ENCODE results near the gene SLC22A7. TPM values are rescaled to one million over a fixed set of nuclear protein-coding genes. Genes with fewer than 3 reads are reported as not detected.
"Not testable (repeated sequence)": the region's sequence is repeated elsewhere in the genome, so short reads cannot be mapped to it uniquely, and the experiment has no call there.

Gene SLC22A7
- total RNA-seq, 1 donor from 2014 or later, result not detected

DNA sequence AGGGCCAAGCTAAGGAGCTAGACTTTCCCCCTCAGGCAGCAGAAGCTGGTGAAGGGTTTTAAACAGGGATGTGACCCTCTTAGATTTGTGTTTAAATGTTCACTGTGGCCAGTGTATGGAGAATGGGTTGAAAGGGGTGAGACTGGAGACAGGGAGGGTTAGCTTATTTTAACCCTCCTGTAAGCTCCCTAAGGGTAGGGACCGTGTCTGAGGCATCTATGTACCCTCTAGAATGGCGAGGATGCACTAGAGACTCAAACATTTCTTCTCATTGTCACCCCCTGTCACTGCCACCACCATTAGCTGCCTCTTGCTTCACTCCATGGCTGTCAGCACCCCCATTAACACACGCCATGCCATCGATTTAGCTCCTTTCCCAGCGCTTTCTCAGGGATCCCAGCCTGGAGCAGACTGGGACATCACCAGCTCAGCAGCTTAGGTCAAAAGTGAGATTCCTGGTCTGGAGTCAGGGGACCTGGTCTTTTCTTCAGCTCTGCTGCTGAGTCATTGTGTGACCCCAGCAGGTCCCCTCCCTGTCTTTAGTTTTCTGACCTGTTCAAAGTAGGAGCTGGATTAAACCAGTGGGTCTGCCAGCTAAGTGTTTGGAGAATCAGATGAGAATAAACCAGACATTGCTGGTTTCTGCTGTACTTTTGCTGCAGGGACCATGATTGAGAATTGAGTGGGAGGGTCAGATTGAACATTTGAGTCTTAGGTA is 1.1 kb upstream of the SLC22A7 start:
- no peak for ATAC-seq
- DNase-seq (ENCODE audit: low spot score), result no peak
- intact Hi-C loops (cut with DNase I), result no loop called here

DNA sequence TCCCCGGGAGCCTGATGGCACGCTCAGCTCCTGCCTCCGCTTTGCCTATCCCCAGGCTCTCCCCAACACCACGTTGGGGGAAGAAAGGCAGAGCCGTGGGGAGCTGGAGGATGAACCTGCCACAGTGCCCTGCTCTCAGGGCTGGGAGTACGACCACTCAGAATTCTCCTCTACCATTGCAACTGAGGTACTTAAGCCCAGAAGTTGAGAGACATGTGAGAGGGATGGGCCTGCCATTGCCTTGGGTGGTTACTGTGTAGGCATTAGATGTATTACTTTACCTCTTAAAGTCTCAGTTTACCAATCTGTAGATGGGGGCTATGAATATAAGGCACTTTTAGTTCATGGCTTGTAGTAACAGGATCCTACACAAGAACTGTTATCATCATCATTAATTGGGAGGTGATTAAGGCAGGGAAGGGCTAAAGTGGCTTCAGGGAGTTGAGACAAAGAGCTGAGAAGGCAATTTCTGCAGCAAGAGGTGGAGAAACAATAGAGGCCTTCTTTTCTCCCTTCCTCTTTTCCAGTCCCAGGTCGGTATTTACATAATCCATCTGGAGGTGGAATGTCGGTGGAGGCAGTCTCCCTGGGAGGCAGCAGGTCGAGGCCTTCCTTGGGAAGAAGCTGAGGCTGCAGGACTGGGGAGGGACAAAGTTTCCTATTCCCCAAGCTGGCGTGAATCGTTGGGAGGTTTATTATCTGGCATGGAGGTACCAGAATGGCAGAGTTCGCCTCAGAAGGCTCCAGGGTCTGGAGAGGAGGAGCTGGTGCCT is 691 bp downstream of the SLC22A7 start:
- DNase-seq (ENCODE audit: low spot score) (no peak), ATAC-seq (no peak)
- intact Hi-C loops (cut with DNase I), result no loop called here

DNA sequence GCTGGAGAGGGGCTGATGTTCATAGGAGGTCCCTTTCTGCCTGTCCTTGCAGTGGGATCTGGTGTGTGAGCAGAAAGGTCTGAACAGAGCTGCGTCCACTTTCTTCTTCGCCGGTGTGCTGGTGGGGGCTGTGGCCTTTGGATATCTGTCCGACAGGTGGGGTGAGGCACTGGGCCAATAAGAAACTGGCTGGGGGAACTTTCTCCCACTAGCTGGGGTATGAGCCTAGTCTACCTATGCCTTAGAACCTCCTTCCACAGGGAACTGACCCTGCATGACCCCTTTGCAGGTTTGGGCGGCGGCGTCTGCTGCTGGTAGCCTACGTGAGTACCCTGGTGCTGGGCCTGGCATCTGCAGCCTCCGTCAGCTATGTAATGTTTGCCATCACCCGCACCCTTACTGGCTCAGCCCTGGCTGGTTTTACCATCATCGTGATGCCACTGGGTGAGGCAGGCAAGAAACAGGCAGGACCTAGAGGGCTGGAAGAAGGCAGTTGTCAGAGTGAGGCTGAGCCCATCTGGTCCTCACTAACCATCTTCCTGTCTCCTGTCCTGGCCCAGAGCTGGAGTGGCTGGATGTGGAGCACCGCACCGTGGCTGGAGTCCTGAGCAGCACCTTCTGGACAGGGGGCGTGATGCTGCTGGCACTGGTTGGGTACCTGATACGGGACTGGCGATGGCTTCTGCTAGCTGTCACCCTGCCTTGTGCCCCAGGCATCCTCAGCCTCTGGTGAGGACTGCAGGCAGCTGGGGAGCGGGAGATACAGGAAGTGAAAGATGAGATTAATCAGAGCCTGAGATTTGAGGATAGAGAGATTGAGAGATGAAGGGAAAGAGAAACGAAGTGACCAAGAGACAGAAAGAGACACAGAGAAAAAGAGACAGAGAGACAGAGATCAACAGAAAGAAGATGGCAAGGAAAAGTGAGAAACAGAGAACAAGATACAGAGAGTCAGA is 1.6 kb downstream of the SLC22A7 start:
- intact Hi-C loops (cut with DNase I), result no loop called here
- DNase-seq (ENCODE audit: low spot score) (no peak), ATAC-seq (no peak)

GRCh38 chr6:43301081-43301870 is 3.2 kb downstream of the SLC22A7 start:
- ATAC-seq (no peak), DNase-seq (ENCODE audit: low spot score) (no peak)
- intact Hi-C loops (cut with DNase I), result no loop called here

DNA sequence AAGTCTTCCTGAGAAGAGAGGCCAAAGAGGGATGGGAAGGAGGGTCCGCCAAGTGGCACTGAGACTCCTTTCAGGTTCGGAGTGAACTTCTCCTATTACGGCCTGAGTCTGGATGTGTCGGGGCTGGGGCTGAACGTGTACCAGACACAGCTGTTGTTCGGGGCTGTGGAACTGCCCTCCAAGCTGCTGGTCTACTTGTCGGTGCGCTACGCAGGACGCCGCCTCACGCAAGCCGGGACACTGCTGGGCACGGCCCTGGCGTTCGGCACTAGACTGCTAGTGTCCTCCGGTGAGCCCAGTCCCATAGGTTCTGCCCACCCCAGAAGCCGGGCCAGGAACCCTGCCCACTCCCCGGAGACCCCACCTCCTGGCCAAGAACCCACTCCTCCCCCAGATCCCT is 4.1 kb downstream of the SLC22A7 start:
- ATAC-seq (no peak), DNase-seq (ENCODE audit: low spot score) (no peak)
- intact Hi-C loops (cut with DNase I), result no loop called here

DNA sequence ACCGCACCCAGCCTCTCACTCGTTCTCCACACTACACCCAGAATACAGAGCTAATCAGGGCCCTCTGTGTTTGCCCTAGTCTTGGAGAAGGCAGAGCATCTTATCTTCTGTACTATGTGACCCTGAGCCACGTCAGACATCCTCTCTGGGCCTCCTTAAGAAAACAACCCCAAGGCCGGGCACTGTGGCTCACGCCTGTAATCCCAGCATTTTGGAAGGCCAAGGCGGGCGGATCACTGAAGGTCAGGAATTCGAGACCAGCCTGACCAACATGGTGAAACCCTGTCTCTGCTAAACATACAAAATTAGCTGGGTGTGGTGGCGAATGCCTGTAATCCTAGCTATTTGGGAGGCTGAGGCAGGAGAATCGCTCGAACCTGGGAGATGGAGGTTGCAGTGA is 4.9 kb downstream of the SLC22A7 start:
- ATAC-seq; DNase-seq (ENCODE audit: low spot score); intact Hi-C loops (cut with DNase I): not testable (repeated sequence)

- no peak for ATAC-seq
- no peak for DNase-seq (ENCODE audit: low spot score)
Measured at GRCh38 chr6:43303751-43304331, 5.8 kb downstream of the SLC22A7 start.

DNA sequence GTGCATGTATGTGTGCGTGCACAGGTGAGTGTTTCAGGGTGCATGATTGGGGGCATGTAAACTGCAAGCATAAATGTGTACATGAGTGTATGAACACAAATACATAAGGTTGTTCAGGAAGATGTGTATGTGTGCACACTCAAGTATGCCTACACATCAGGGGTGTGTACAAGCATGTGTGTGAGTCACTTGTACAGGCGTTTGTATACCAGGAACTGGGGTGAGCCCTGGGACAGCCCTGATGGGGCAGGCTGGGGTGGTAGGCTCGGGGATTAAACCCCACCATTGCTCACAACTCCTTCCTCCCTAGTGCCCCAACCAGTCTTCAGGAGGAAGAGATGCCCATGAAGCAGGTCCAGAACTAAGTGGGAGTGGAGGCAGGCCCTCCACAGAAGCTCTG is 6.3 kb downstream of the SLC22A7 start:
- intact Hi-C loops (cut with DNase I), result no loop called here
- DNase-seq (ENCODE audit: low spot score), result no peak
- ATAC-seq, result no peak

More at GRCh38 chr6:43303751-43304331, 5.8 kb downstream of the SLC22A7 start:
- intact Hi-C loops (cut with DNase I), result no loop called here

DNA sequence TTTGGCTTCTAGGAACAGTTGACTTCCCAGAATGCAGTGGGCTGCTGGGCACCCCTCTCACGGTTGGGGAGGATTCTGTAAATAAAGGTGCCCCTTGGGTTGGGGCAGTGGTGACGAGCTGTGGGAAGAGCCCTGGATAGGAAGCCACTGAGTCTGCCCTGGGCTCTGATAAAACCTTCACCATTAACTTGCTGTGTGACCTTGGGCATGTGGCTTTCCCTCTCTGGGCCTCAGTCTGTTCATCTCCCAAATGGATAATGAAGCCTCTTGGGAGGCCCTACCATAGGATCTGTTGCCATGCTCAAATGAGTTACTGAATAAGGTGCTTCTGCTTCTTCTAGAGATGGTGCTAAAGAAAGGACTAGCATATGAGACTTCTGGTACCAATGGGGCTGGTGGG is 6.8 kb downstream of the SLC22A7 start:
- ATAC-seq (no peak), DNase-seq (ENCODE audit: low spot score) (no peak)
- intact Hi-C loops (cut with DNase I), result no loop called here

DNA sequence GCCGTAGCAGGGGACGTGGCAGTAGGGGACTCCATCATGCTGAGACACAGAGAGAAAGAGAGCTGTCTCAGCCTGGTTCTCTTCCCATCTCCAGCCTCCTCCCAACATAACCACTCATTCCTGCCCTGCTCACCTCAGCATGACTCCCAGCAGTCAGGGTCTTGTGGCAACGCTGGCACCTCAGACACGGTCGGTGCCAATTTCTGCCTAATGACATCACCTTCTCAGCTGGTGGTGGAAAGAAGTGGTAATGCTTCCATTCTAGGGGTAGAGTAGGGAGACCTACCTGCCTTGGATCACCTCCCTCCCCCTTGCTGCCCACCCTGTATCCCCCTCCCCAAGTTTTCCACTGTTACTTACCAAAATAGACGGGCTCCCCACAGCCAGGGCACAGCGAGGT is 8.0 kb downstream of the SLC22A7 start:
- intact Hi-C loops (cut with DNase I), result no loop called here
- DNase-seq (ENCODE audit: low spot score), result no peak
- no peak for ATAC-seq

- intact Hi-C loops (cut with DNase I), result no loop called here
- DNase-seq (ENCODE audit: low spot score), result no peak
- peak; percentile 9 for ATAC-seq
Measured at GRCh38 chr6:43307451-43308100, 9.5 kb downstream of the SLC22A7 start.

GRCh38 chr6:43308101-43308989 is 10.3 kb downstream of the SLC22A7 start, which contains the start of gene CRIP3:
Gene CRIP3, minus strand, starts transcription at chr6:43308826. Its CDS starts 34 bp downstream, at chr6:43308792.
- ATAC-seq (peak; percentile 67), DNase-seq (ENCODE audit: low spot score) (no peak)
- intact Hi-C loops (cut with DNase I), result no loop called here

DNA sequence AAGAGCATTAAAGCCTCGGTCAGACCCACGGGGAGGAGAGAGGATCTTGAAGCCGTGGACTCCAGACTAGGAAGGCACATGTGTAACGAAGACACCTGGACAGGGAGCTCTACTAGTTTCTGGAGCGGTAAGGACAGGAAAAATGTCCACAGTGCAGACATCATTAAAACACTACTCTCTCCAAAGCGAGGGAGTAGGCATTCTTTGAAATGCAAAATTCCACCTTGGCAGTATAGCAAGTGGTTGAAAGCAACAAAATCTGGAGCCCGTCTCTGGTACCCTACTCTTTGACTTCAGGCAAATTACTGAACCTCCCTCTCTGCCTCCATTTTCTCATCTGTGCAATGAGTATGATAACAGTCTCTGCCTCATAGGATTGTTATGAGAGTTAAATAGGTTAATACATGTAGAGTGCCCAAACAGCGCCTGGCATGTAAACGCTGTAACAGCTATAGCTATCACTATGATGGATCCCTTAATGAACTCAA is 11.0 kb downstream of the SLC22A7 start:
- DNase-seq (ENCODE audit: low spot score) (no peak), ATAC-seq (no peak)

DNA sequence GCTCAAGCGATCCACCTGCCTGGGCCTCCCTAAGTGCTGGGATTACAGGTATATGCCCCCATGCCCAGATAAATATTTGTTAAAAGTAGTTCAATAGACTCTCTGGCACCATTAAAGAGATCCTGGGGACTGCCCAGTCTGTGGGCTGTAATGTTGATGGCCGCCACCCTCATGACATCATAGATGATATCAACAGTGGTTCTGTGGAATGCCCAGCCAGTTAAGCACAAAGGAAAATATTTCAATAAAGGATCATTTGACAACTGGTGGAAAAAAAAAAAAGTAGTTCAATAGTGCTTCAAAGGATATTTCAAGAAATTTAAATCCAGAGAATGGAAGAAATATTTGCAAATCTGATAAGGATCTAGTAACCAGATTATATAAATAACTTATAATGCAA is 12.1 kb downstream of the SLC22A7 start:
- ATAC-seq, result no peak
- intact Hi-C loops (cut with DNase I), result no loop called here
- no peak for DNase-seq (ENCODE audit: low spot score)

More for the DNA sequence above, 11.0 kb downstream of the SLC22A7 start:
- intact Hi-C loops (cut with DNase I), result no loop called here

GRCh38 chr6:43310624-43311023 is 12.6 kb downstream of the SLC22A7 start:
- intact Hi-C loops (cut with DNase I), result no loop called here
- no peak for ATAC-seq
- DNase-seq (ENCODE audit: low spot score), result no peak

- ATAC-seq (no peak), DNase-seq (ENCODE audit: low spot score) (no peak)
- intact Hi-C loops (cut with DNase I), result no loop called here
Measured at GRCh38 chr6:43311666-43312065, 13.6 kb downstream of the SLC22A7 start.

GRCh38 chr6:43313813-43314212 is 15.8 kb downstream of the SLC22A7 start:
- DNase-seq (ENCODE audit: low spot score), result no peak
- intact Hi-C loops (cut with DNase I), result no loop called here
- ATAC-seq, result no peak

Measured in sciatic nerve (tissue), 2 donors.